ENCODE data around the gene ASB15. TPM values are rescaled to one million over a fixed set of nuclear protein-coding genes. Genes with fewer than 3 reads are reported as not detected.

Gene ASB15
- total and polyA plus RNA-seq, 3 donors from 2014 or later = 1.1 to 5.7 (median 2.4) TPM

- H3K27me3 ChIP-seq = no peaks in the 10 kb centered on the region
- H3K36me3 ChIP-seq (ENCODE audit: low read depth, missing control alignments) = no peaks in the 10 kb centered on the region
- no peak for DNase-seq
- WGBS, 2 donors = 82 to 83% methylated on average over 2 of the region's 2 CpGs
- H3K27ac ChIP-seq = no peak overlapping the region
- TF ChIP-seq, protein P1, sequence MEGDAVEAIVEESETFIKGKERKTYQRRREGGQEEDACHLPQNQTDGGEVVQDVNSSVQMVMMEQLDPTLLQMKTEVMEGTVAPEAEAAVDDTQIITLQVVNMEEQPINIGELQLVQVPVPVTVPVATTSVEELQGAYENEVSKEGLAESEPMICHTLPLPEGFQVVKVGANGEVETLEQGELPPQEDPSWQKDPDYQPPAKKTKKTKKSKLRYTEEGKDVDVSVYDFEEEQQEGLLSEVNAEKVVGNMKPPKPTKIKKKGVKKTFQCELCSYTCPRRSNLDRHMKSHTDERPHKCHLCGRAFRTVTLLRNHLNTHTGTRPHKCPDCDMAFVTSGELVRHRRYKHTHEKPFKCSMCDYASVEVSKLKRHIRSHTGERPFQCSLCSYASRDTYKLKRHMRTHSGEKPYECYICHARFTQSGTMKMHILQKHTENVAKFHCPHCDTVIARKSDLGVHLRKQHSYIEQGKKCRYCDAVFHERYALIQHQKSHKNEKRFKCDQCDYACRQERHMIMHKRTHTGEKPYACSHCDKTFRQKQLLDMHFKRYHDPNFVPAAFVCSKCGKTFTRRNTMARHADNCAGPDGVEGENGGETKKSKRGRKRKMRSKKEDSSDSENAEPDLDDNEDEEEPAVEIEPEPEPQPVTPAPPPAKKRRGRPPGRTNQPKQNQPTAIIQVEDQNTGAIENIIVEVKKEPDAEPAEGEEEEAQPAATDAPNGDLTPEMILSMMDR (IDR thresholded peaks at IDR 0.05) = no peak
- no peak for TF ChIP-seq POLR2A (IDR thresholded peaks at IDR 0.05)
- no peak overlapping the region for H3K4me3 ChIP-seq
- intact Hi-C loops (cut with DNase I; ENCODE audit: low total_unique reads) = no loop called here
- no peaks in the 10 kb centered on the region for H3K4me1 ChIP-seq
- no peaks in the 10 kb centered on the region for H3K9me3 ChIP-seq
Observed at GRCh38 chr7:123609883-123610239, 8.2 kb downstream of the ASB15 start.

DNA sequence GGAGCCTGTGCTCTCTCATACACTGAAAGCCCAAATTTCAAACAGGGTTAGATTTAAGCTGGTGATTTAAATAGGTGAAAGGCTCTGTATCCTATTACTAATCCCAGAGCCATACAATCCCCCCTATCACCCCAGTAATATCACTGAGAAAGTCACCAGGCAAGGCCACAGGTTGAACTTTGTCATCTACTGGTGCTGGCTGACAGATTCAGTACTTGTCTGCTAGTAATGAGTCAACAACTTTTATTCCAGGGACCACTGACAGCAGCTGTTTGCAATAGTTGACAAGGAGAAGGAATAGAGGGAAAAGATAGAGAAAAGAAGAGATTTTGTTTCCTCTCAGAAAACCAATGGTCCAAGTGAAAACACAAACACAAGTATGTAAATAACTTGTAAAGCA, 10.4 kb downstream of the ASB15 start:
- no peak for TF ChIP-seq POLR2A (IDR thresholded peaks at IDR 0.05)
- TF ChIP-seq, protein P1 (IDR thresholded peaks at IDR 0.05) = no peak
- Histone ChIP-seq H3K4me1 (no peaks in the 10 kb centered on the region), H3K36me3 (ENCODE audit: low read depth, missing control alignments) (no peaks in the 10 kb centered on the region), H3K27ac (no peak overlapping the region), H3K4me3 (no peak overlapping the region), H3K9me3 (no peaks in the 10 kb centered on the region), H3K27me3 (no peaks in the 10 kb centered on the region)
- intact Hi-C loops (cut with DNase I; ENCODE audit: low total_unique reads) = no loop called here
- DNase-seq = no peak

- no peaks in the 10 kb centered on the region for H3K4me1 ChIP-seq
- H3K27ac ChIP-seq = no peak overlapping the region
- H3K27me3 ChIP-seq = no peaks in the 10 kb centered on the region
- intact Hi-C loops (cut with DNase I; ENCODE audit: low total_unique reads) = no loop called here
- DNase-seq = no peak
- 46 to 49% methylated on average over 2 of the region's 2 CpGs for WGBS, 2 donors
- TF ChIP-seq, protein P1 (IDR thresholded peaks at IDR 0.05) = no peak
- TF ChIP-seq POLR2A (IDR thresholded peaks at IDR 0.05) = no peak
- H3K4me3 ChIP-seq = no peak overlapping the region
- no peaks in the 10 kb centered on the region for H3K36me3 ChIP-seq (ENCODE audit: low read depth, missing control alignments)
- H3K9me3 ChIP-seq = no peaks in the 10 kb centered on the region
Observed at GRCh38 chr7:123615344-123615743, 13.7 kb downstream of the ASB15 start.

DNA sequence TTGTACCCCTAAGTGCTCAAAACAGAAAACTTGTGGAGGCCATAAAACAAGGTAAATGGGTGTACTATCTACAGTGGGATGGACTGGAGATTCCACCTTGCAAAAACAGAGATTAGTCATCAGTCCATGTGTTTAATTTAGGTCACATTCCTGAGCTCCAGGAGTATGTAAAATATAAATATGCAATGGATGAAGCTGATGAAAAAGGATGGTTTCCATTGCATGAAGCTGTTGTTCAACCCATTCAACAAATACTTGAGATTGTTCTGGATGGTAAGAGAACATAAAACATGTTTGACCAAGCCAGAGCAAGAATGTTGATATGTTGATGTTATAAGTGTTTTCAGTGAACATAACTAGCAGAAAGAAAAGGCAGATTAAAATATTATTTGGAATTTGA, 14.6 kb downstream of the ASB15 start:
- TF ChIP-seq, protein P1 (IDR thresholded peaks at IDR 0.05) = no peak
- TF ChIP-seq POLR2A (IDR thresholded peaks at IDR 0.05) = no peak

GRCh38 chr7:123621707-123622106, 20.1 kb downstream of the ASB15 start:
- H3K4me1 ChIP-seq = no peaks in the 10 kb centered on the region
- H3K9me3 ChIP-seq = no peaks in the 10 kb centered on the region
- intact Hi-C loops (cut with DNase I; ENCODE audit: low total_unique reads) = no loop called here
- no peak overlapping the region for H3K4me3 ChIP-seq
- TF ChIP-seq POLR2A (IDR thresholded peaks at IDR 0.05) = no peak
- TF ChIP-seq, protein P1 (IDR thresholded peaks at IDR 0.05) = no peak
- H3K27ac ChIP-seq = no peak overlapping the region
- H3K27me3 ChIP-seq = no peaks in the 10 kb centered on the region
- H3K36me3 ChIP-seq (ENCODE audit: low read depth, missing control alignments) = no peaks in the 10 kb centered on the region
- DNase-seq = no peak
- WGBS, 2 donors = 80 to 88% methylated on average over 4 of the region's 4 CpGs

More for the DNA sequence above, 14.6 kb downstream of the ASB15 start:
- Histone ChIP-seq H3K27ac (no peak overlapping the region), H3K36me3 (ENCODE audit: low read depth, missing control alignments) (no peaks in the 10 kb centered on the region), H3K27me3 (no peaks in the 10 kb centered on the region), H3K4me3 (no peak overlapping the region), H3K4me1 (no peaks in the 10 kb centered on the region), H3K9me3 (no peaks in the 10 kb centered on the region)
- DNase-seq = no peak
- intact Hi-C loops (cut with DNase I; ENCODE audit: low total_unique reads) = no loop called here
